Endothelial cell of umbilical vein (primary cell): ENCODE data around the gene MITF. TPM values are rescaled to one million over a fixed set of nuclear protein-coding genes. Genes with fewer than 3 reads are reported as not detected.

Source experiments
- BruUV-seq: library from RNA; stranded (reverse); fragments of 400-500 nt; replicated peaks from 2 replicates; lab custom pipeline; 2021; lab: Mats Ljungman, UMichigan
- CTCF ChIA-PET: fragments of 300-600, 350-600 bp; sonication (Branson Sonifier 250); formaldehyde crosslinking; loops from one replicate; lab custom pipeline; 2021; ENCODE audit warnings: antibody characterized with exemption, inconsistent platforms; lab: Charles Lee
- POLR2A ChIA-PET: fragments of 300-600, 350-600 bp; sonication (Branson Sonifier 250); formaldehyde crosslinking; loops from one replicate; lab custom pipeline; 2021; ENCODE audit warnings: antibody characterized with exemption, inconsistent platforms; lab: Charles Lee
- DNase-seq: peaks from one replicate; pipeline ENCODE4 v3.0.0-alpha.2; 2011; ENCODE audit warnings: low read depth, low spot score
- FAIRE-seq: peaks from 2 replicates; lab custom pipeline; 2011; peaks lifted over from hg19 to GRCh38; lab: Jason Lieb, UNC
- H2AFZ ChIP-seq: 2 replicates; pipeline ENCODE4 v1.6.0; 2012; ENCODE audit warnings: low read depth, low read length, control low read depth, inconsistent platforms
- H3K27ac ChIP-seq: 2 replicates; pipeline ENCODE4 v1.5.1; 2011; ENCODE audit warnings: low read depth, mild to moderate bottlenecking, control low read depth, low read length, moderate library complexity; ENCODE audit not compliant: insufficient read depth
- H3K27me3 ChIP-seq, 2 experiments: 2 replicates each; pipeline versions ENCODE4 v1.6.0 to v1.6.1; 2011; ENCODE audit warnings: low read length in 2 of 2, mixed read lengths in 1 of 2; ENCODE audit not compliant: control insufficient read depth in 2 of 2, insufficient read depth in 2 of 2
- H3K36me3 ChIP-seq, 2 experiments: 2 replicates in 1 of 2; 3 replicates in 1 of 2; pipeline ENCODE4 v1.5.1; 2011; ENCODE audit warnings: low read length in 2 of 2, mild to moderate bottlenecking in 1 of 2, moderate library complexity in 1 of 2; ENCODE audit not compliant: control insufficient read depth in 2 of 2, insufficient read depth in 2 of 2; ENCODE audit errors: extremely low read depth in 1 of 2
- H3K4me1 ChIP-seq: 3 replicates; pipeline ENCODE4 v1.5.1; 2011; ENCODE audit warnings: mild to moderate bottlenecking, low read length; ENCODE audit not compliant: control insufficient read depth, insufficient read depth; ENCODE audit errors: extremely low read depth
- H3K4me2 ChIP-seq: 2 replicates; pipeline ENCODE4 v1.6.1; 2011; ENCODE audit warnings: low read length, control low read depth, mixed read lengths; ENCODE audit not compliant: insufficient read depth
- H3K4me3 ChIP-seq, 3 experiments: fragments of 200-600 bp in 1 of 3; sonication (generic), shearing (Covaris generic) in 1 of 3; replicated peaks in 1 of 3; 2 replicates each; pipeline ENCODE4 v1.5.1; 2011 to 2016; ENCODE audit warnings: control low read depth in 3 of 3, low read length in 3 of 3, mild to moderate bottlenecking in 2 of 3, inconsistent platforms in 1 of 3, low read depth in 1 of 3, moderate library complexity in 1 of 3; ENCODE audit not compliant: insufficient read depth in 1 of 3
- H3K79me2 ChIP-seq: 2 replicates; pipeline ENCODE4 v1.6.0; 2012; ENCODE audit warnings: low read length, inconsistent platforms; ENCODE audit not compliant: control insufficient read depth, insufficient read depth
- H3K9ac ChIP-seq: replicated peaks from 2 replicates; pipeline ENCODE3; 2011; ENCODE audit warnings: low read length, control low read depth; ENCODE audit not compliant: insufficient read depth; ENCODE audit errors: extremely low read depth
- H3K9me1 ChIP-seq: replicated peaks from 3 replicates; pipeline ENCODE4 v1.6.0; 2011; ENCODE audit warnings: mild to moderate bottlenecking, low read length; ENCODE audit not compliant: control insufficient read depth, insufficient read depth; ENCODE audit errors: extremely low read depth
- H3K9me3 ChIP-seq: replicated peaks from 2 replicates; pipeline ENCODE4 v1.5.1; 2012; ENCODE audit warnings: low read length, inconsistent platforms; ENCODE audit not compliant: control insufficient read depth, insufficient read depth
- H4K20me1 ChIP-seq: replicated peaks from 2 replicates; pipeline ENCODE3; 2011; ENCODE audit warnings: mild to moderate bottlenecking, low read length; ENCODE audit not compliant: control insufficient read depth, insufficient read depth; ENCODE audit errors: extremely low read depth
- CTCF ChIP-seq, 2 donors: IDR thresholded peaks; 1 replicate in 1 of 2; 2 replicates in 1 of 2; pipeline ENCODE4 v1.5.1; 2011; ENCODE audit warnings: low read length in 2 of 2, mild to moderate bottlenecking in 2 of 2, moderate library complexity in 2 of 2, control low read depth in 1 of 2, inconsistent platforms in 1 of 2, low read depth in 1 of 2; ENCODE audit not compliant: insufficient read depth in 1 of 2; ENCODE audit errors: extremely low read depth in 1 of 2
- EZH2 ChIP-seq: IDR thresholded peaks from 2 replicates; pipeline ENCODE4 v1.6.1; 2012; ENCODE audit warnings: borderline replicate concordance, low read depth, mild to moderate bottlenecking, moderate library complexity, low read length, inconsistent platforms; ENCODE audit not compliant: severe bottlenecking
- FOS ChIP-seq: IDR thresholded peaks from 2 replicates; pipeline ENCODE4 v1.6.1; 2011; ENCODE audit warnings: mild to moderate bottlenecking, low read length, moderate library complexity, borderline replicate concordance; ENCODE audit not compliant: insufficient read depth
- GATA2 ChIP-seq: IDR thresholded peaks from 2 replicates; pipeline ENCODE4 v1.7.0; 2011; ENCODE audit warnings: low read depth, mild to moderate bottlenecking, moderate library complexity, mixed read lengths, low read length; ENCODE audit not compliant: insufficient read length, insufficient read depth
- JUN ChIP-seq: IDR thresholded peaks from 2 replicates; pipeline ENCODE4 v1.6.1; 2011; ENCODE audit warnings: borderline replicate concordance, low read depth; ENCODE audit not compliant: insufficient read length, insufficient read depth
- MYC ChIP-seq: IDR thresholded peaks from one replicate; pipeline ENCODE4 v1.6.1; 2011; ENCODE audit warnings: mild to moderate bottlenecking, low read depth, low read length
- POLR2A ChIP-seq: IDR thresholded peaks from 2 replicates; pipeline ENCODE4 v1.6.1; 2012; ENCODE audit warnings: low read depth, mild to moderate bottlenecking, control low read depth, low read length
- POLR2AphosphoS5 ChIP-seq: IDR thresholded peaks from 2 replicates; pipeline ENCODE4 v1.6.1; 2012; ENCODE audit warnings: low read depth, mild to moderate bottlenecking, control low read depth, low read length, moderate library complexity; ENCODE audit not compliant: insufficient read depth
- dilution Hi-C: fragments of 300-500 bp; cut with MboI; formaldehyde crosslinking; loops from one replicate; pipeline ENCODE4 v1.15.0; 2019; ENCODE audit warnings: low sequenced_read_pairs; ENCODE audit not compliant: extremely low pct_ligation_motif_present
- intact Hi-C: fragments of 100-400 bp; cut with micrococcal nuclease; formaldehyde crosslinking; loops from one replicate; pipeline ENCODE4 v1.10.0; 2022
- polyA plus RNA-seq, 4 experiments: library from polyadenylated mRNA; depleted of rRNA in 3 of 4; stranded (reverse) in 3 of 4; unstranded in 1 of 4; fragments of >200 nt; gene quantifications; 2 replicates each; pipeline versions ENCODE4 v1.2.1 to v1.2.3, GENCODE V29; 2011 to 2012; ENCODE audit warnings: missing spikeins in 1 of 4
- total RNA-seq: library from RNA; stranded (reverse); gene quantifications from 2 replicates; pipeline ENCODE4 v1.2.3, GENCODE V29; 2021
- TF ChIP-seq, protein P1 (sequence below): IDR thresholded peaks from 2 replicates; pipeline ENCODE4 v1.6.1; 2011; ENCODE audit not compliant: insufficient read depth, insufficient read length

The MITF gene
- total and polyA plus RNA-seq, 2 donors (not counting 3 experiments of a cell fraction or from before 2014, with no cell fraction given), result 1.6 to 2.5 TPM

GRCh38 chr3:69776920-69777581, 37.8 kb downstream of the MITF start:
- FAIRE-seq (peak; percentile 46), DNase-seq (peak; percentile 67)
- no peaks in the 10 kb centered on the region for H3K36me3 ChIP-seq
- no peaks in the 10 kb centered on the region for H3K27me3 ChIP-seq
- no peaks in the 10 kb centered on the region for H3K9me1 ChIP-seq
- no peak overlapping the region for H2AFZ ChIP-seq
- POLR2A ChIA-PET, result no interaction called here
- no peaks in the 10 kb centered on the region for H3K9me3 ChIP-seq
- CTCF ChIA-PET, result interaction anchor here (1.6 kb wide), 1 partner anchor 15 kb away, joined by 5 read pairs; no protein-coding TSS in a partner anchor
- no peak overlapping the region for H3K27ac ChIP-seq
- dilution Hi-C loops (no loop called here), intact Hi-C loops (no loop called here)
- H3K9ac ChIP-seq, result no peak overlapping the region
- no peaks in the 10 kb centered on the region for H3K79me2 ChIP-seq
- peak; percentile 49 for TF ChIP-seq FOS
- TF ChIP-seq JUN, result peak; percentile 5
- no peak for TF ChIP-seq POLR2AphosphoS5
- no TSS peak for BruUV-seq
- no peak overlapping the region for H3K4me3 ChIP-seq
- H4K20me1 ChIP-seq, result no peaks in the 10 kb centered on the region
- H3K4me2 ChIP-seq, result peak overlapping the region; percentile 60
- H3K4me1 ChIP-seq, result peaks cover 13% of the 10 kb centered on the region

DNA sequence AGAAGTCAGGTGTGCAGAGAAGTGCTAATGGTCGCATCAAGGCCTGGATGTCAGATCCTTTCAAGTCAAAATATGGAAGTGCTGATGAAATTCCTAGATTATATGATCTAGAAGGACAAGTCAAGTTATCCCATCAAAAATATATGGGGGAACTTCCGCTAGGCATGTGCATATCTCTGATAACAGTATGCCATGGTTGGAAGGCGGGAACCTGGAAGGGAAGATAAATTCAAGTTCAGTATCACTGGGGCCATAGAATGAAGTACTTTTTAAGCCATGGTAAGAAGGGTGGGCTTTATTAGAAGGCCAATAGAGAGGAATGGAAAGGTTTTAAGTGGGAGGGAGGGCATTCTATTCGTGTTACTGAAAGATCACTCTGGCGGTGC, 38.3 kb downstream of the MITF start:
- no peaks in the 10 kb centered on the region for H3K27me3 ChIP-seq
- H3K4me2 ChIP-seq, result no peak overlapping the region
- H3K4me3 ChIP-seq, result no peak overlapping the region
- H2AFZ ChIP-seq, result no peak overlapping the region
- FAIRE-seq (no peak), DNase-seq (no peak)
- CTCF ChIA-PET, result no interaction called here
- no peaks in the 10 kb centered on the region for H3K9me3 ChIP-seq
- H3K36me3 ChIP-seq, result no peaks in the 10 kb centered on the region
- H3K9me1 ChIP-seq, result no peaks in the 10 kb centered on the region
- peaks cover 13% of the 10 kb centered on the region for H3K4me1 ChIP-seq
- no peak overlapping the region for H3K27ac ChIP-seq
- no peaks in the 10 kb centered on the region for H4K20me1 ChIP-seq
- H3K79me2 ChIP-seq, result no peaks in the 10 kb centered on the region
- TF ChIP-seq, protein P1, sequence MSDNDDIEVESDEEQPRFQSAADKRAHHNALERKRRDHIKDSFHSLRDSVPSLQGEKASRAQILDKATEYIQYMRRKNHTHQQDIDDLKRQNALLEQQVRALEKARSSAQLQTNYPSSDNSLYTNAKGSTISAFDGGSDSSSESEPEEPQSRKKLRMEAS, result no peak
- TF ChIP-seq EZH2, result no peak
- no peak for TF ChIP-seq POLR2A
- no peak for TF ChIP-seq CTCF (IDR thresholded peaks at IDR 0.05; ENCODE audit: extremely low read depth in 1 of 2, insufficient read depth in 1 of 2, low read depth in 1 of 2, low read length in 2 of 2)
- TF ChIP-seq GATA2, result no peak
- TF ChIP-seq FOS, result no peak
- TF ChIP-seq POLR2AphosphoS5, result no peak
- TF ChIP-seq JUN, result no peak
- no peak for TF ChIP-seq MYC
- intact Hi-C loops, result no loop called here
- no TSS peak for BruUV-seq
- dilution Hi-C loops, result no loop called here
- POLR2A ChIA-PET, result no interaction called here
- no peak overlapping the region for H3K9ac ChIP-seq
